GM21717 (cell line): ENCODE data around the gene MYRF.

ENCODE experiments used
- ATAC-seq: cut with Tn5 transposase; IDR thresholded peaks from one replicate; pipeline ENCODE4 v1.9.1; 2021; ENCODE audit warnings: mild to moderate bottlenecking, moderate library complexity; ENCODE audit not compliant: unreplicated experiment

MYRF gene

DNA sequence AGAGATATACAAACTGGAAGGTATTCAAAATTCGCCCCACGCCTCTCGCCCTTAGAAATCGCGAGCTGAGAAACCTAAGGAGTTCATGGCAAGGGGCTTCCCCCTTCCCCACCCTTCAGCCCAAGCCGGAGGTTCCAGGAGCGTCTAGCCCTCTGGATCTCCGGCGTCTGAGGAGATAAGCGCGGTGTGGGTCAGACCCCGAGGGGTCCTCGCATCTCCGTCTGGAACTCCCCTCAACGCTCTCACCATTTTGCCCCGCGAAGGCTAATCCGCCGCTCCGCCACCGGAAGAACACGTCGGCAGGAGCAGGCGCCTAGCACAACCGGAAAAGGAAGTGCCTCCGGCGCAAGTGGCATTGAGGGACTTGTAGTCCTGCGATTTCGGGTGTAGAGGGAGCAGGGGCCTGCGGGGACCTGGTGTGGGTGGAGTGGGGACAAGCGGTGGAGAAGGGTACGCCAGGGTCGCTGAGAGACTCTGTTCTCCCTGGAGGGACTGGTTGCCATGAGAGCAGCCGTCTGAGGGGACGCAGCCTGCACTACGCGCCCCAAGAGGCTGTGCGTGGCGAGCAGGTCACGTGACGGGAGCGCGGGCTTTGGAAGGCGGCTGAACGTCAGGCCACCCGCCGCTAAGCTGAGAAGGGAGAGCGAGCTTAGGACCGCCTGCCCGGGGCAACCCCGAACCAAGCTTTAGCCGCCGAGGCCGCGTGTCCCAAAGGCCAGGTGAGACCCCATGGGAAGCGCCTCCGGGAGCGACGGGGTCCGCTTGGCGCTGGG is 40.1 kb downstream of the MYRF start, which contains the start of the genes FEN1 and TMEM258:
TSS of gene FEN1 (plus strand) at position 602 of the 773 bp plus-strand sequence. CDS start 2,451 bp downstream, outside the sequence.
TSS of gene TMEM258 (minus strand) at position 290 of the 773 bp plus-strand sequence. CDS start at position 249, 41 bp downstream.
- ATAC-seq: peak; percentile 78

DNA sequence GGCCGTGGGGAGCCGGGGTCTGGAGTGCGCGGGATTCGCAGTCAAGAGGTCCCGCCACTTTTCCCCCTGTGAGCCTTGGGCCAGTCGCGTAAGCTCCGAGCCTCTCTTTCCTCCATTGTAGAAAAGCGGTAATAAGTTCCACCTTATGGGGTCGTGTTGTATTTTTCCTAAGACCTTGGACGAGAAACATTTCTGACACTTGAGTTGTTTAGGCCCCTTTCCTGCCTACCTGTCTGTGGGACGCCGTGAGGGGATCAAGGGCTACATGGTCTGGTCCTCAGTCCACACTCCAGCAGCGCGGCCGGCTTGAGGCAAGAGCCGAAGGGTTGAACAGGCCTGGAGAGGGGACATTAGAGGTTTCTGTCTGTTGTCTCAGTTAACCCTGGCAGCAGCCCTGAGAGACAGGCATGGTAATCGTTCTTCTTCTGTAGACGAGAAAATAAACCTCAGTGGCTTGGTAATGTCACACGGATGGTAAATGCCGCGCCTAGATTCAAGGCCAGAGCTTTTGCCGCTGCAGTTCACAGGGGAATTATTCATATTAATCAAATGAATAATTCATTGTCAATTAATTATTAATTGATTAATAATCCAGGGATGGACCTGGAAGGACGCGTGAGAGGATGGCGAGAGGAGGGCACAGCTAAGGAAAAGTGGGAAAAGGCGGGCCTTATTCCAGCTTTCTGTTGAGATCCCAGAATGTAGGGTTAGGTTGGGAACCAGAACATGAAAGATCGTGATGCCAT is 40.8 kb downstream of the MYRF start:
- peak; percentile 25 for ATAC-seq

DNA sequence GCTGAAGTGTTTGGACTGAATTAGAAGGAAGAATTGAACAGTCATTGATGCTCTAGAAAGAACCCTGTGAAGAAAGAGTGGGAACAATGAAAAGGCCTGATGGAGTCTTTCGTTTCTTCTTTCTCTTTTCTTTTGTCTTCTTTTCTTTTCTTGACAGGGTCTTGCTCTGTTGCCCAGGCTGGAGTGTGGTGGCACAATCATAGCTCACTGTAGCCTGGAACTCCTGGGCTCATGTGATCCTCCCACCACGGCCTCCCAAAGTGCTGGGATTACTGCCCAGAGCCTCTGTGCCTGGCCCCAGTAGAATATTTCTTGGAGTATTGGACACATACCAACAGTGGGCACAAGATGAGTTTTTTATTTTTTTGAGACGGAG is 41.4 kb downstream of the MYRF start:
- no peak for ATAC-seq

DNA sequence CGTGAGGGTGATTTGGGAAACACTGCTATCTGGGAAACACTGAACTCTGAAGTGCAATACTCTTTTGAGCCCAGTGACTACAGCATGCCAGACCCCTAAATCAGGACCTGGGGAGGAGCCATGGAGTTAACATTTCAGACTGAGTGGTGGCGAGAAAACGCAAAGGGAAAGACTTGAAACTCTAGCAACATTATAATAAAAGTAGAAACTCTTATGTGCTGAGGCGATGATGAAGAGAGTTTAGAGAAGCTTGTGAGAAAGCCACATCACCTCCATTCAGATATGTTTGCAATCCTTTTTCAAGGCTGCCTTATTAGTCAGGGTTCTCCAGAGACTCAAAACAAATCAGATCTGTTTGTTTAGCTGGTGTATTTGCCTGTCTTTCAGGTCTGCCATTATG is 42.1 kb downstream of the MYRF start:
- ATAC-seq: no peak

DNA sequence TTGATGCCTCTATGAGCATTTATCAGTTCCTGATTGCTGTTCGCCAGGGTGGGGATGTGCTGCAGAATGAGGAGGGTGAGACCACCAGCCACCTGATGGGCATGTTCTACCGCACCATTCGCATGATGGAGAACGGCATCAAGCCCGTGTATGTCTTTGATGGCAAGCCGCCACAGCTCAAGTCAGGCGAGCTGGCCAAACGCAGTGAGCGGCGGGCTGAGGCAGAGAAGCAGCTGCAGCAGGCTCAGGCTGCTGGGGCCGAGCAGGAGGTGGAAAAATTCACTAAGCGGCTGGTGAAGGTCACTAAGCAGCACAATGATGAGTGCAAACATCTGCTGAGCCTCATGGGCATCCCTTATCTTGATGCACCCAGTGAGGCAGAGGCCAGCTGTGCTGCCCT is 43.0 kb downstream of the MYRF start:
- ATAC-seq: no peak

DNA sequence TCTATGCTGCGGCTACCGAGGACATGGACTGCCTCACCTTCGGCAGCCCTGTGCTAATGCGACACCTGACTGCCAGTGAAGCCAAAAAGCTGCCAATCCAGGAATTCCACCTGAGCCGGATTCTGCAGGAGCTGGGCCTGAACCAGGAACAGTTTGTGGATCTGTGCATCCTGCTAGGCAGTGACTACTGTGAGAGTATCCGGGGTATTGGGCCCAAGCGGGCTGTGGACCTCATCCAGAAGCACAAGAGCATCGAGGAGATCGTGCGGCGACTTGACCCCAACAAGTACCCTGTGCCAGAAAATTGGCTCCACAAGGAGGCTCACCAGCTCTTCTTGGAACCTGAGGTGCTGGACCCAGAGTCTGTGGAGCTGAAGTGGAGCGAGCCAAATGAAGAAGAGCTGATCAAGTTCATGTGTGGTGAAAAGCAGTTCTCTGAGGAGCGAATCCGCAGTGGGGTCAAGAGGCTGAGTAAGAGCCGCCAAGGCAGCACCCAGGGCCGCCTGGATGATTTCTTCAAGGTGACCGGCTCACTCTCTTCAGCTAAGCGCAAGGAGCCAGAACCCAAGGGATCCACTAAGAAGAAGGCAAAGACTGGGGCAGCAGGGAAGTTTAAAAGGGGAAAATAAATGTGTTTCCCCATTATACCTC is 43.6 kb downstream of the MYRF start:
- no peak for ATAC-seq

DNA sequence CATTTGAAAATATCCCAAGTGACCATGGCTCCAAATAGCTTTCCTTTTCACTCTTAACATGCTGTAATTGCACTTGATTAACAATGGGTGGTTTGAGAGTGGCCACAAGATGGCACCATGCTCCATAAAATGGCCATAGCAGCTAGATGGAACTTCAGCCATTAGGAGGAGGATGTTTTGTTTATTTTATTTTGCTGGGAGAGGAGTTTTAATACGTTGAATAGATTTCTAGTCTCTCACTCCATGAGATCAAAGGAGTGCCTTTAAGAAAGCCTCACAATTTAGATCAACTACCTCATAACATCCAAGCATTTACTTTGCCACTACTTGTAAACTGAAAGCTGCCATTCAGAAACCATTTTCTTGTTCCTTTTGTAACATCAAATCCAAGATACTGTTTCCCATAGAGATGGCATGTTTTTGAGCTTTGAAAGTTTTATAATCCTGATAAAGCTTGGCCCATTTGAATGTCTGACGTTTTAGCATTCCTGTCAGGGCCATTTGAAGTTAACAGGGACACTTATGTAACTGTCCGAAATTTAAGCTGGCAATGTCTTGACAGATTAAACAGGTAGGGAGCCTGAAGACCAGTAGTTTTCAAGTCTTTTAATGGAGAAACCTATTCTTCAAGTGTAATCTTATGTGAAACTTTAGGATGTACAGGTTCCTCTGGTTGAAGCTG is 45.0 kb downstream of the MYRF start:
- ATAC-seq: no peak

DNA sequence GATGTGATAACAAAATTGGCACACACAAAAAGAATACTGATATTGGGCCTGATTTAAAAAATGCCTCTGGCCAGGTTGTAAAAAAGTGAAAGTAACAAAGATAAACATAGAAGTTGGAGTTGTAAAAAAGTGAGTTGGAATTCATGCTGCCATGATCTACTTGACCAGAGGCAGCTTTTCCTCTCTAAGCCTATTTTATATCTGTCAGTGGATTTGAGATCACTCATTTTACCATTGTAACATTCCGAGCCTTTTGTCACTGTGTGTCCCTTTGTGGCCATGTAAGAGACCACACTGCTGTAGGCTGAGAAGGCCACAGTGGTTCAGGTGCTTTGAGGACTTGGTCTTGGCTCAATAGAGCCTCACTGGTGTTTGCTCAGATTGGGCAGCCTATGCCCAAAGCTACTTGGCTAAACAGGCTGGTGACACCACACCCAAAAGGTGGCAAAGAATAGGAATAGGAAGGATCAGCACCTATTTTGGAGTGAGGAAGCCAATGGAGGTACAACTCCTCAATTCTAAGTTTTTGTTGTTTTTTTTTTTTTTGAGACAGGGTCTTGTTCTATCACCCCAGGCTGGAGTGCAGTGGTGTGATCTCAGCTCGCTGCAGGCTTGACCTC is 47.3 kb downstream of the MYRF start:
- ATAC-seq: no peak

DNA sequence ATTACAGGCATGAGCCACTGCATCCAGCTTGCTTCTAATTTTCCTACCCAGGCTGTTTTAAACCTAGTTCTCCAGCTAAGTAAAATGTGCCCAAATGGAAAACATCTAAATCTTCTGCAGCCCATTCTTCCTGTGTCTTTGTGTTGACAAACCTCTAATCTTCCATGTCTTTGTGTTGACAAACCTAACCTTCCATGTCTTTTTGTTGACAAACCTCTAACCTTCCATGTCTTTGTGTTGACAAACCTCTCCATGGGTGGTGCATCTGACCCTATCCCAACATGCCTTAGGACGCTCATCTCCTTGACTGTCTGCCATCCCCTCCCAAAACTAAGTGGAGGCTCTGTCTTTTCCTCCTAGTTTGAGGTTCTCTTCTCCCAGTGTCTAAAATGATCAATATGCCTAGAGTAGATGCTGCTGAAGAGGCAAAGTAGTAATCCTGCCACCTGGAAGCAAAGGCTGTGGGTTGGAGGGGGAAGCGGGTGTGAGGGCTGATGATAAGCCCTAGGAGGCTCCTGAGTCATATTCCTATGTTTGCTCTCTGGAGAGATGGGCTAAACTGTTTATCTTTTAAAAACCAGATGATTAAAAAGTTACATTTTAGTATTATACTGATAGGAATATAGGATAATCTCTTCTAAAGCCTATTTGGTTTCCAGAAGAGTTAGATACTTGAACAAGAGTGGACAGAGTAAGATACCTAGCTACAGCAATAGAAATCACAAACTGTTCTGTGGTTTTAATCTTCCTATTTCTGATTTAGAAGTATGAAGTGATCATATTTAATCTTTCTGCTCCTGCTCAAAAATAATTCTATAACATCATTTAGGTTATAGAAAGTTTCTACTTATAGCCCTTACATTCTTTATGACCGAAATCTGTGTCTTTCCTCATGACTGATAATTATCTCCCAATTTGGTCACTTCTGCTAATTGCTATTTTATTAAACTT is 48.2 kb downstream of the MYRF start:
- no peak for ATAC-seq

DNA sequence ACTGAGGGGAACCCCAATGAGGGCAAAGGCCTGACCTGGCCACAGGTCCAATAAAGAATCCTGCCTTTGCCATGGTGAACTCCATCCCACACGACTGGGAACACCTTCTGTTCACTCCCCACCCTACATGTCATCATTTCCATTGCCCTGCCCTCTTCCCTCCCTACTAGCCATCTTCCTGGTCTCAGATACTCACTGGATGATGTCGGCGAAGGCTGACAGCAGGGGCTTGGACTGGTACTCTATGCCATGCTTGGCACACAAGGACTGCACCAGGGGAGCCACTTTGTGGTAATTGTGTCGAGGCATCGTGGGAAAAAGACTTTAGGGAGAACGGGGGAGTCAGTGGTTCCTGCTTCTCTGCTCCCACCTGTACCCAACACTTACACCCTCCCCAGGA is 50.2 kb downstream of the MYRF start:
- ATAC-seq: no peak

DNA sequence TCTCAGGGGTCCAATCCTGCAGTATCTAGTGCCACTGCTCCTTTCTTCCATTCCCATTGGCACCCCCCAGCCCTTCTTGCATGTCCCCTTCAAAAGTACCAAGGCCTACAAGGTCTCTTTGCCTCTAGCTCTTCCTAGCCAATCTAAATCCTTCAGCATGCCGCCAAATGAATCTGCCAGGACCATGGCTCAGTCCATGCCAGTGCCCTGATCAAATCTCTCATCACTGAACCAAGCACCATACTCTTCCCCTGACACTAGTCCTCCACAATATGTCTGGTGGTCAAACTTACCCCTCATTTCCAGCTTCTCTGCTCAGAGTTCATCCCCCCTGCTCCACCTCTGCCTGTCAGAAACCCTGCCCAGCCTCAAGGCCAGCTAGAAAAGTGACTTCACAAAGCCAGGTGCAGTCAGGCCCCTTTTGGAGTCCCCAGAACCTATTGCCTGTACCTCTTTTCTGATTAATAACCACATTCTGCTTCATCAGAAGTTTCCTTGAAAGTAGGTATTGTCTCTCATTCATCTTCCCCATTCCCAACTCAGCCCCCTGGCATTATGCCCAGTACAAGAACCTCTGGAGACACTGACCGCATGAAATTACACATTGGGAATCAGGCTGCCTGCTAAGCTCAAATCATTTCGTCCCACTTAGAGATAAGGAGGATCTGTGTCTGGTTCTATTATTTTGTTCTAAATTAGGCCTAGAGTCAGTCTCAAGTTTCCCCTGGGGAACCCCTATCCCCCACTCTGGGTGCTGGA is 51.6 kb downstream of the MYRF start:
- no peak for ATAC-seq

DNA sequence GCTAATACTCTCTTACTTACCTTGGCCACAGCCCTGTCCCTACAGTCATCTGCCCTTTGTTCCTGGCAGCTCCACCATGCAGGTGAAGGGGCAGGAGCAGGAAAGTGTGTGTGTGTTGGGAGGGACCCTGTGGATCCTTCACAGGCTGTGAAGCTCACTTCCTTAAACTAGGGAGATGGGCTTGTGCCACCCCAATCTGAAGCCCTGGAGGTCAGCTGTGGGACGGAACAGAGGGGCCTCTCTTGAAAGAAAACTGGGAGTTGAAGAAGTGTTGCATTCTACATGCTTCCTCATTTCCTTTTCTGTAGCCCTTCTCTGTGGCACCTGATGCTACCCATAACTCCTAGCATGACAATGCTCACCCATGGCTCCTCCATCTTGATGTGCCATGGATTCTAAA is 52.7 kb downstream of the MYRF start:
- no peak for ATAC-seq

DNA sequence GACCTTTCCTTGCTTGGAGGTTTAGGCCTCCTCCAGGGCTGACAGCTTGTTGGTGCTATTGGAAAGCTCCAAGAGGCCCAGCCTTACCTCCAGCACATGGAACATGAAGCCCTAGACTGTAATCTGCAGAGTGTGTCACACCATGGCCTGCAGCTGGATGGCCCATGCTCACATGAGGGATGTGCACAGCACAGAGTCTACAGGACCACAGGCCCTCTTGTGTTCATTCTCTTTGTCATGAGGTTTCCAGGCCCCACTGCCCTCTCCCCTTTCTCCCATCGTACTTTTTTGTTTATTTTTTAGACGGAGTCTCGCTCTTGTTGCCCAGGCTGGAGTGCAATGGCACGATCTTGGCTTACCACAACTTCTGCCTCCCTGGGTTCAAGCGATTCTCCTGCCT is 54.3 kb downstream of the MYRF start:
- no peak for ATAC-seq

DNA sequence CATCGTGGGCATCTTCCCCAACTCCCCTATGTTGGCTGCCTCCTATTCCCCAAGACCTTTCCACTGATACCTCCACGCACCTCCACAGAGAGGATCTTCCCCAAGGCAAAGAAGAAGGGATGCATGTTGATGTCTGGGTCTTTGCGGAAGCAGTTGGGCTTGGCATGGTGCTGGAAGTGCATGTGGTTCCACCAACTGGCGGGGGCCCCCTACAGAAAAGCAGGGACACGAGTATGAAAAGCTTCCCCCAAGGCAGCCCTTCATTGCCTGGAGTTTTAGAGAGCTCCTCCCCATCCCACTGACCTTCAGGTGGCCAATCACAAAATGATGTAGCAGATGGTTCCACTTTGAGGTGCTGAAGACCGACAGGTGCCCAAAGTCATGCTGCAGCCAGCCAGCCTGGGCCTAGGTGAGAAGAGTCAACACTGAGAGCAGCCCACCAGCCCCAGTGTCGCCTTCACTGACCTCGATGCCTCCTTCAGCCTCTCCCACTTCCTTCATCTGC is 58.3 kb downstream of the MYRF start:
- no peak for ATAC-seq

DNA sequence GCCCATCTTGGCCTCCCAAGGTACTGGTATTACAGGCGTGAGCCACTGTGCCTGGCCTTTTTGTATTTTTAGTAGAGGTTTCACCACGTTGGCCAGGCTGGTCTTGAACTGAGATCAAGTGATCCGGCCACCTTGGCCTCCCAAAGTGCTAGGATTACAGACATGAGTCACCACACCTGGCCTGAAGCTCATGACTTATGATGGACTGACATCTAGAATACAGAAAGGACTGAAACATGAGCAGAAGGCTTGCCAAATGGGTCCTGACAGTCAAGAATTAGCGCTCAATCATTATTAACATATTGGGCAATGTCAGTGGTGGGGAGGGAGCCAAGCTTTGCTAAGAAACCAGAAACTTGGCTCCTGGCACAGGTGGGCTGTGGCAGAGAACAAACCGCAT is 59.4 kb downstream of the MYRF start:
- ATAC-seq: no peak

DNA sequence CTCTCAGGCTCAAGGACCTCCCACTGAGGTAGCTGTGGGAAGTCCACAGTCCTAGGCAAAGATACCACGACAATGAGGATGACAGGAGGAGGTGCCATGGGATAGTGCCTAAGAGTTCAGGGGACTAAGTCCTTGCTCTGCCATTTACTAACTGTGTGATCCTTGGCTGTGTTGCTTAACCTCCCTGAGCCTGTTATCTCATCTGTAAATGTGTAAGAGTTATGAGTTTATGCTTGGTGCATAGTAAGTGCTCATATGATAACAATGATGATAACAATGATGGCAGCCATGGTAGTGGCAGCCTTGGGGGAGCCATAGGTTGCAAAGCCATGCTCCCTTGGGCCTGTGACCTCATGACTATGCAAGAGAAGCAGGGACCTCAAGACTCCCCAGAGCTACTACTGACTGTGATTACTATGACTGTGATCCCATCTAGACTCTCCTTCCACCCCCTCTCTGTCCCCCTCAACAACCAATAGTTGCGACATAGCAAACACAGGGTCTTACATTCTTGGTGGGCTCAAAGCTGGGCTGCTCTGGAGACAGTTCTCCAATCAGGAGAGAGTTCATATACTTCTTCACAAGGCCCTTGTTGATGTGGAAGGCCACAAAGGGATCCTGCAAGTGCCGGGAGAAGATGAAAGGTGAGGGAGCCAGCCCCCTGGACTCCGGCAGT is 60.4 kb downstream of the MYRF start:
- no peak for ATAC-seq

DNA sequence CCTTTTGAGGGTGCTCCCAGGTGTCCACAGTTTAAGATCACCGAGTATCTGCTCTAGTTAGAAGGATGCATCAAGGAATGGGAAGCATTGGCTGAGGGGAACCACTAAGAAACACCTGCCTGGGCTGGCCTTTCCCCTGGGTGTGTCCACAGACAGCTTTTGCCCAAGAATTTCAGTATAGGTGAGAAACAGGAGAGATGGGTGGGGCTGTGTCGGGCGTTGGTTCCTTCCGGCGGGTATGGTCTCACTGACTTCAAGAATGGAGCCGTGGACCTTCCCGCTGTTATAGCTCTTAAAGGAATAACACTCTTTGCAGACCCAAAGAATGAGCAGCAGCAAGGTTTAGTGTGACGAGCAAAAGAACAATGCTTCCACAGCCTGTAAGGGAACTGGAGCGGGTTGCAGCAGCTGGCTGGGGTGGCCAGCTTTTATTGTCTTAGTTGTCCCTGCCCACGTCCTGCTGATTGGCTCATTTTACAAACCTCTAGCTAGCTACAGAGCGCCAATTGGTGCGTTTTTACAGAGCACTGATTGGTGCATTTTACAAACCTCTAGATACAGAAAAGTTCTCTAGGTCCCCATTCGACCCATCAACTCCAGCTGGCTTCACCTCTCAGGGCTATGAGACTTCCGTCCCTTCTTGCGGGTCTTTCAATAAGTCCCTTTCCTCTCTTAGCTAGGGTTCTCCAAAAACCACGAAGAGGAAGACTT is 62.0 kb downstream of the MYRF start:
- no peak for ATAC-seq
